Fibroblast of skin of left biceps (primary cell): Measurements from ENCODE around the gene CMIP.

Experiments used
- DNase-seq, 2 experiments: peaks; one replicate each; pipeline ENCODE4 v3.0.0-alpha.2; 2013; ENCODE audit warnings: low read depth in 2 of 2

Gene CMIP

DNA sequence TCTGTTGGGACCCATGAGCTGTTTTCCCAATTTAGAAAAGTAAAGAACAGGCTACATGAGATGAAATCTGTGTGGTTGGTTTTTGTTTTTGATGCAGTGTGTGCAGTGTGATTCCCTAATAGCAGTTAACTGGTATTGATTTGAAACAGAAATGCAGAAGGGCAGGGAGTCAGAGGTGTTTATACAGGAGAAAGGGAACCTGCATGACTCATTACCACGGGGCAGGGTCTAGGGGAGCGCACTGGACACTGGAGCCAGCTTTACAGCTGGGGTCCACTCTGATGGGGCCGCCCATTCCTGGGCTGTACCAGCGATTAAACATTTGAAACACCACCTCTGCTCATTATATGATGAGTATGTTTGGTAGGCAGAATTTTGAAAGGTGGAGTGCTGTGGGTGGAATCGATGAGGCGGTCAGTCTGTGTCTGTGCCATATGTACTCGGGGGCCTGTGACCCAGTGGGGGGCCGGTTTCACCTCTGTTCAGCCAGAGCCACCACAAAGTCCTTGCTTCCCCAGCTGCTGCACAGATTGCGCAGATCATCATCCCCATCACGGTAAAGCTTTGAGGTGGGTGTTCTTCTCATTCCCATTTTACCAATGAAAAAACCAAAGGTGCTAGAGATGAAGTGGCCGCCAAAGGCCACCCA is 142.5 kb downstream of the CMIP start:
- DNase-seq: no peak

DNA sequence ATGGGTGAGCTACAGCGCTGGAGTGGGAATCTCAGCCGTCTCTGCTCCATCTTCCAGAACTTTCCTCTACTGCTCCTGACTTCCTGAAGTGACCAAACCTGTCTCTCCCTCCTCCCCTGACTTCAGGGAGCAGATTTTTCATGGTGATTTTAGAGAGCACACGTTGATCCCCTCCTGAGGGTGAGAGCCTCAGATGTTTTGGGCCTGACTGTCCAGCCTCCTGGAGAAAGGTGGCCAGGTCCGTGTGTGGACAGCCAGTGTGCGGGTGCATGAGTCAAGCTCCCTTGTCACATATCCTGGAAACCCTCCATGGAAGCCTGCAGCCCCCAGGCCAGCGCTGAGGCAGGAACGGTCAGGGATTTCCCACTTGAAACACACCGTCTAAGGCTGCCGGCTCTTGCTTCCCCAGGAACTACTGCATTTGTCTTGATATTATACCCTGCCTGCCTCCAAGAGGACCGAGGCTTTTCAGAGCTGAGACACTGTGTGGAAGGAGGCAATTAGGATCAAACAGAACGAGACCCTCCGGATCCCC is 143.1 kb downstream of the CMIP start:
- DNase-seq: no peak

DNA sequence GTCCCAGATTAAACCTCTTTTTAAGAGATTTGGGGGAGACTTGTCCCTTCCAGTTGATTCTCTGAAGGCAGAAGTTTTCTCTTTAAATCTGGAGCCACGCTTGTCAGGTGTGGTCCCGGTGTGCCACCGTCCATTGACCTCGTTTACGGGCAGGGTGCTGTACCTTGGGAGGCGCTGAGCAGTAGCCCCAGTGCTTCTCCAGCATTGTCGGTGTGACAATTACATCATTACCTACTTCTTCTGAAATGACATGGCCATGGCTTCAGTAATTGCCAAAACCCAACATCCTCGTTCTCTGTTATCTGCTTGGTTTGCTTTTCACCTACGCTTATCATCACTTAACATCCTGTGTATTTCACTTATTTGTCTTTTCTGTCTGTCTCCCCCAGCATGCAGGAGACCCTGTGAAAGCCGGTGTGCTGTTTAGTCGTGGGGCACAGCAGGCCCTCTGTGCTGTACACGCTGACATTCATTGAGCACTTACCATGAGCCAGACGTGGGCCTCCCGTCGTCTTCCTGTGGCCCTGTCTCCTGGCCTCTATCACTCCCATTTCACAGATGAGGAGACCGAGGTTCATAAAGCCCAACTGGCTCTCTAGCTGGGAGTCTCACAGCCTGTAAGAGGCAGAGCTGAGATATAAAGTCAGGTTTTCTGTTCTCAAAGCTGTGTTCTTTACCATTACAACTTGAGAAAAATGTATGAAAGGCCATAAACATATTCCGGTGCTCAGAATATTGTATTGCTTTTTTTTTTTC is 143.9 kb downstream of the CMIP start:
- DNase-seq: no peak

DNA sequence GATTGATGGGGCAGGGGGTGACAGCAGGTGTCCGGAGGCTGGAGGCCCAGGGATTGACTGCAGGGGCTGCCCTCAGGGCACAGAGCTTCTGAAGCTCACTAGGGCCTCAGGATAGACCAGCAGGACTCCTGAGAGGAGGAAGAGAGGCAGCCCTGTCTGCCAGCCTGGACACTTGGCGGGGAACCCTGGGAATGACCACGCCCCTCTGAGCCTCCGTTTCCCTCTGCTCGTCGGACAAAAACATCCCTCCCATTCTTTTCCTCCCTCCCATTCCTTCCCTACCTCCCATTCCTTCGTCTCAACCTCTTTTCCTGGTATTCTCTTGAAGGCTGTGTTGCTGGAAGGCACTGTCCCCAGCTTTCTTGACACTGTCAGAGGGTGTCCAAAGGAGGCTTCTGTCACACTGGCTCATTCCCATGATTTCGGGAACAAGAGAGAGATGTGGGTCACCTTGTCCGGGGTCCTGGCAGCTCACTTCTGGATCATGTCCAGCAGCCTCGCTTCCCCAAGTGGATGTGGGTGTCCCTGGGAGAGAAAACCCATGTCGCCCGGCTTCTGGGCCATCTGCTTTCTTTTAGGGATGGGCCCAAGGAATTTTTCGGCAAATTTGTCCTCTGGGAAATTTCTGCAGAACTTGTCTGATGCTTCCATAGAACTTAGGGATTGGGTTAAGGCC is 145.5 kb downstream of the CMIP start:
- DNase-seq: no peak

DNA sequence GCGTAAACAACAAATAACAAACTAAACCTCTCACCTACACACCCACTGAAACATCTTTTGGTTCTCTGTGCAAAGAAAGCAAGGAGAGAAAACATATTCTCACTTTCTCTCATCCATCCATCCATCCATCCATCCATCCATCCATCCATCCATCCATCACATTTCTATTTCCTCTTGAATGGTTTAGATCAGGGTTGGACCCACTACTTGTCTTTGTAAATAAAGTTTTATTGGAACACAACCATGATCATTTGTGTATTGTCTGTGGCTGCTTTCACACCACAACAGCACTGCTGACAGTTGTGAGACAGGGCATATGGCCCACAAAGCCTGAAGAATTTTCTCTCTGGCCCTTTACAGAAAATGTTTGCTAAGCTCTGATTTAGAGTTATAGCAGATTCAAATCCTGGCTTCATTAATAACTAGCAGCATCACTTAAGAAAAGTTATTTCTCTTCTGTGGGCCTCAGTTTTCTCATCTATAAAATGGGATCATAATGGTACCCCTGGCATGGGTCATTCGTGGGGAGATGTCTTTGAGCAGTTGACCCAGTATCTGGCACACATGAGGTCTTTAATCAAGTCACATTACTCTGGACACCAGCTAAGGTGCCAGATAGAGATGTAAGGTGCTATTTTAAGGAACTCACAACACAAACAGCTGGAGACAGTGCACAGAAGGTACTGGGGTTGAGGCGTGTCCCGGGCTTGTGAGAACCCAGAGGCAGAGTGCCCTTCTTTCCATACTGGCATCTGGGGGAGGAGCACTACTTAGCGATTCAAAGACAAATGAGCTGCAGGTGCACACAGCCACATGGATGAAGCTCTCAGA is 146.3 kb downstream of the CMIP start:
- DNase-seq: no peak

DNA sequence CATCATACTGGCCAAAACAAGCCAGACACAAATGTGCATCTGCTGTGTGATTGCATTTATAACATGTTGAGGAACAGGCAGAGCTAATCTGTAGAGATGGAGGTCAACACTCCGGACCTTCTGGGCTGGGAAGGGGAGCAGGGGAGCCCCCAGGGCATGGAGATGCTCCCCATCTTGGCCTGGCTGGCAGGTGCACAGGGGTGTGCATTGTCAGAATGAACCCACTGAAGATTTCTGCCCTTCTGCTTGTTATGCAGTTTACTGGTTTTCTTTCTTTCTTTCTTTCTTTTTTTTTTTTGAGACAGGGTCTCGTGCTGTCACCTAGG is 146.9 kb downstream of the CMIP start:
- no peak for DNase-seq

DNA sequence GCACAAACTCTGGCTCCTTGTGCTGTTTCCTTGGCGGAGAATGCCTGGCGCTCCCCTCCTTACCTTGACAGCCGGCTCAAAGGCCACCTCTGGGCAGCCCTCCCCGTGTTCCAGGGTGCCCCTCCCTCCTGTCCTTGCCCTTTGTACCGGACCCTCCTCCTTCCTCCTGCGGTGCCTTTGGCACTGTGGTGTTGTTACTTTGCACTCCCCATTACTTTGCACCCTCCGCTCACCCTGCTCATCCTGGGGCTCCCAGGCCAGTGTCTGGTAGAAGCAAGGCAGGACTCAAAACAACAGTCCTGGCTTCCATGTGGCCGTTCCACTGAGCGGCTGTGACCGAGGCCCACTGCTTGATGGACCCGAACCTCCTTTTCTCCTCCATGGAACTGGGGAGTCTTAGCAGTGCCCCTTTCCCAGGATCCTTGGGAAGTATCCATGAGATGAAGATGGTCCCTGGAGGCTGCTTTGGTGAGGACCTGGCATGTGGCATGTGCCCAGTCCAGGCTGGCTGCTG is 147.8 kb downstream of the CMIP start:
- DNase-seq: no peak

DNA sequence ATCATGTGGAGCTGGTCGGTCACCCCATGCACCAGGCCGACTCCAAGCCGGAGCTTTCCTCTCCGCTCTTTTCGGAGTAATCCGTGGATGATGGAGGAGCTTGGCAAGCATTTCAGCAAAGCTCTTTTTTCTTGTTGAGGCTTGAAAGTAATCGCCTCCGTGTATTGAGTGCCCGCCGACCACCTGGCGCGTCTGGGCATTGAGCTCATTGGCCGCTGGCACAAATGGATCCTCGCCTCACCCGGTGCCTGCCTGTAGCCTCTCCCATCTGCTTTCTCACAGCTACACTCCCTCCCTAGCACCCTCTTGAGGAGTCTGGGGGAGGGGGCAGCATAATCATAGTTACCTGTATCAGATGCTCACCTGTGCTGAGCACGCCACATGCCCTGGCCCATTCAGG is 148.9 kb downstream of the CMIP start:
- DNase-seq: no peak

DNA sequence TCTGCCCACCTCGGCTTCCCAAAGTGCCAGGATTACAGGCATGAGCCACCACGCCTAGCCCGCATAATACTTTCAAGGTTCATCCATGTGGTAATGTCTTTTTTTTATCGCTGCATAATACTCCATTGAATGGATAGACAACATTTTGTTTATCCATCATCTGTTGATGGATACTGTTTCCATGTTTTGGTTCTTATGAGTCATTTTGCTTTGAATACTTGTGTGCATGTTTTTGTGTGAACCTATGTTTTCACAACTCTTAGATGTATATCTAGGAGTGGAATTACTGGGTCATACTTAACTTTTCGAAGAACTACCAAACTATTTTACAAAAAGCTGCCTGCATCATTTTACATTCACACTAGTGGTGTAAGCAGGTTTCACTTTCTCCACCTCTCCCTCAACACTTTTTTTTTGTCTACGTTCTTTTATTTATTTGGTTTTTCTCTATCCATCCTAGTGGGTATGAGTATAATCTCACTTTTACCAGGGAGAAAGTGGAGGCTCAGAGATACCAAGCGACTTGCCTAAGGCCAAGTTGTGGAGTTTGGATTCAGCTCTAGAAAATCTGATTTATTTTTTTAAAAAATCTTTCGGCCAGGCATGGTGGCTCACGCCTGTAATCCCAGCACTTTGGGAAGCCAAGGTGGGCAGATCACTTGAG is 151.2 kb downstream of the CMIP start:
- DNase-seq: no peak

DNA sequence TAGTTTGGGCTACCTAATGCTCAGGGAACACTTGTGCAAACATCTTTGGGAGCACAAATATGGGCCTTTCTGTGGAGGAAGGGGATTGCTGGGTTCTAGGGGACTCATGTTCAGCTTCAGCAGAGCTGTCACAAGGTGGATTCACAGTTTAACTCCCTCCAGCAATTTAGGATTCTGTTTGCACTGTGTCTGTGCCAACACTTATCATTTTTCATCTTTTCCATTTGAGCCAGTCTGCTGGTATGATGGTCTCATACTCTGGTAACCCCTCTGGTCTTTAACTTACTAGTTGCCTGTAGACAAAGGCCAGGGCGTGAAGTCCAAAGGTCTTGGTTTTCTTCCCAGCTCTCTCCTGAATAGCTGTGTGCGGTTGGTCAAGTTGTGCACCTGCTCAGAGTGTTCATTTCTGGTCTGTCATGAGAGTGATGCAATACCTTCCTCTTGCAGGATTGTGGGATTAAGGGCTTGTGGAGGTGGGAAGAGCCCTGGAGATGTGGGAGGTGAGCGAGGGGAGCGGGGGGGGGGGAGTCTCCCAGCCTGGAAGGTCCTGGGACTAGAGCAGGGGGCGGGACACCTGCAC is 152.6 kb downstream of the CMIP start:
- no peak for DNase-seq

DNA sequence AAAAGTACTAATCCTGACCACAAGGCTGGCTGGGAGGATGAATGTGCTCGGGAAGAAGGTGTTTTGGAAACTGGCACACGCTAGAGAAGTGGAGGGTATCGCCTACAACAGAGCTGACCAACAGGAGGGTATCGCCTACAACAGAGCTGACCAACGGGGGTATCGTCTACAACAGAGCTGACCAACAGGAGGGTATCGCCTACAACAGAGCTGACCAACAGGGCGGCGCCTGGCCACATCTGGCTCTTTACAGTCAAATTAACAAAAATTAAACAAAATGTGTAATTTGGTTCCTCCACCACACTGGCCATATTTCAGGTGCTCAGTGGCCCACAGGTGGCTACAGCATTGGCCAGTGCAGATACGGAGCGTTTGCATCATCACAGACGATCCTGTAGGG is 153.5 kb downstream of the CMIP start:
- DNase-seq: no peak

DNA sequence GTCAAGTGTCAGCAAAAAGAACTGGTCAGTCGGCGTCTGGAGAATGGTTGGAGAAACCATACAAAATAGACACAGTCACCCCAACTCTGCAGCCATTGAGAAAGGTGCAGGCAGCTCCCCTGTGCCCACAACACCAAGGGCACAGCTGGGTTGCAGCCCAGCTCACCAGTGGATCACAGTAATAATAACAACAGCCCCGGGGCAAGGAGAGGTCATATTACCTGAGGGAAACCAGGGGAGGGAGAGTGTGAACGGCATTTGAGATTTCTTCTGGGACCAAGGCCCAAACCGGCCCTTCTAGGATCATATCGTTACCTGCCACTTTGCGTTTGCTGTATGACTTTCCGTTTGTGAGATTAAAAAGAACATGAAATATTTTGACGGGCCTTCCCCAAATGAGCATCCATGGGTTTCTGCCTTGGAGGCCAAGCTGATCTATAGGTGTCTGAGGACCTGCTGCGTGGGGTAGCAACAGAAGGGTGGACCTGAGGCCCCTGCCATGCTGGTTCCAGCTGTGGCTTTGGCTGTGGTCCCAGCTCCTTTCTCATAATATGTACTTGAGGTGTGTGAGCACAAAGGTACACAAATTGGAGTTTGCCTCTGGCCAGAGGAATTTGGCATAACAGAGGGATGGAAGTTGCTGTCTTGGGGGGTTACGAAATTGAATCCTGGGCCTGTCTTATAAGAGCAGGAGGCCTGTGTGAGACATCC is 154.6 kb downstream of the CMIP start:
- no peak for DNase-seq

DNA sequence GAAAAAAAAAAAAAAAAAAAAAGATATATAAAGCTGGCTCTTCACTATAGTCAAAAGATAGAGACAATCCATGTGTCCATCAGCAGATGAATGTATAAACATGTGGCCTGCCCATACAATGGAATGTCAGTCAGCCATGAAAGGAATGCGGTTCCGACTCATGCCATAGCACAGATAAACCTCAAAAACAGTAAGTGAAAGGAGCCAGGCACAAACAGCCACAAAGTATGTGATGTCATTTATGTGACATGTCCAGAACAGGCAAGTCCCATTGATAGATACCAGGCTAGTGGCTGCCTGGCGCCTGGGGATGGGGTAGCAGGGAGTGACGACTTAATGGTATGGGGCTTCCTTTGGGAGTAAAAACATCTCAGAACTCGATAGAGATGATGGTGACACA is 155.7 kb downstream of the CMIP start:
- peak; percentile 47 to 49 for DNase-seq

DNA sequence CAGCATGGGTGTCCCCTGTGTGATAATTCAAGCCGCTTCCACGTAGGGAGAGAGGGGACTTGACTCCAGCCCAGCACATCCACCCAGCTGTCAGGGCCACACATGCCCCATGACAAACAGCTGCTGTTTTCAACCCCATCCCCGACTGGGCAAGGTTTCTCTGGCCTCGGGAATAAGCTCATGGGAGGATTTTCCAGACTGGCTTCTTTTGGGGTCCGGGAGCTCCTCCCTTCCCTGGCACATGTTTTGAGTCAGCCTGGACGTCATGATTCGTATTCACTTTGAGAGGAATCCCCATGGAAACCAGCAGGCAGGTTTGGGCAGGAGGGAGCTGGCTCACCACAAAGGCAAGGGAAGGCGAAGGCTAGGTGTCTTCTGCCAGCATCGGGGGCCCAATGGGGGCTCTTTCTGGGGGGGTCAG is 156.4 kb downstream of the CMIP start:
- no peak for DNase-seq

DNA sequence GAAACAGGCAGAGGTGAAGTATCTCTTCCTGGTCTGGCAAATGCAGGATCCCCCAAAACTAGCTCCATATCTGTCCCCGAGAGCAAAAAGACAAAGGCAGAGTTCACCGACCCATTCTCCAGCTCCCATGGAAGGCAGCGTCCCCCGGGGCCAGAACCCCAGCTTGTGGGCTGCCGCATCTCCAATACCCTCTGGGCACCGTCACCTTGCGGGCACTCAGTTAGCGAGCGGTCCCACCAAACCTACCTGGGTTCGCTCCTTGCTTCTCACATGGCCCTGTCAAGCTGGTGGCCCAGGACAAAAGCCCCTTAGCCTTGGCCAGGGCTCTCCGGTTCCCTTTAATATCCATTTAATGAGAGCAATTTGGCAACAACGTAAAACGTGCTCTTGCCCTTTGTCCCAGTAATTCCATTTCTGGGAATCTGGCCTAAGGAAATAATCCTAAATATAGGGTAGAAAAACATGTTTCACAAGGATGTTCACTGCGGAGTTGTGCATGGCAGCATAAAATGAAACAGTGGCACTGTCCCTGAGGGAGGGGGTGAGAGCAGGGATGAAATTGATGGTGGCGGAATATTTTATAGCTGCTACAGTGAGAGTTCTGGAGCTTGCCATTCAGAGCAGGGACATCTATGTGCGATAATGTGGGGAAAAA is 157.1 kb downstream of the CMIP start:
- no peak for DNase-seq

DNA sequence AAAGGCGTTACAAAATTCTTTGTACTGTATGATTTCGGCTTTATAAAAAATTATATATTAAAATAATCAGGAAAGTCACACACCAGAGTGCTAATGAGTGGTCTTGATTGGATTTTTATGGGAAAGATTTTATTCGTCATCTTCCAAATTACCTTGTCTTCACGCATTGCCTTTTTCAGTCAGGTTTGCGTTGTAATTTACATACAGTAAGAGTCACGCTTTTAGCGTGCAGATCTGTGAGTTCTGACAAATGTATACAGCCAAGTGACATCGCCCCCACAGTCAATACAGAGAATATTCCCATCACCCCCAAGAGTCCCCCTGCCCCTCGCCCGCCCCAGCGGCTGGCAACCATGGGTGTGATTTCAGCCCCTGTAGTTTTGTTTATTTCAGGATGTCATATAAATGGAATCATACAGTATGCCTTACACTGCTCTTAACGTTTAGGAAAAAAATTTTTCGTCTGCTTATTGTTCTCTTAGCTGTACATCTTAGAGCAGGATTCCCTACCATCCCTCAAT is 157.7 kb downstream of the CMIP start:
- DNase-seq: no peak

DNA sequence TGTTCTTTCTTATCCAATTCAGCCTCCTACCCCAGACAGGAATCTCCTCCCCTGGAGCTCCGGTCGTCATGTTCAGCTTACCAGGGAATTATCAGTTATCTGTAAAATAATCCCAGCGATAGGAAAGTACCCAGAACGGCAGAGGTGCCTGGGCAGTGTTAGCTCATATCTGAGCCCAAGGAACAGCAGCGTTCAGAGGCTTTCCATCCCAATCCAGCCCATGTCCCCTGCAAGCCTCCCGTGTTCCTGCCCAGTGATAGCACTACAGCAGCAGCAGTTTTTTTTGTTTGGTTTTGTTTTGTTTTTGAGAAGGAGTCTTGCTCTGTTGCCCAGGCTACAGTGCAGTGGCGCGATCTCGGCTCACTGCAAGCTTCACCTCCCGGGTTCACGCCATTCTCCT is 158.2 kb downstream of the CMIP start:
- DNase-seq: no peak

DNA sequence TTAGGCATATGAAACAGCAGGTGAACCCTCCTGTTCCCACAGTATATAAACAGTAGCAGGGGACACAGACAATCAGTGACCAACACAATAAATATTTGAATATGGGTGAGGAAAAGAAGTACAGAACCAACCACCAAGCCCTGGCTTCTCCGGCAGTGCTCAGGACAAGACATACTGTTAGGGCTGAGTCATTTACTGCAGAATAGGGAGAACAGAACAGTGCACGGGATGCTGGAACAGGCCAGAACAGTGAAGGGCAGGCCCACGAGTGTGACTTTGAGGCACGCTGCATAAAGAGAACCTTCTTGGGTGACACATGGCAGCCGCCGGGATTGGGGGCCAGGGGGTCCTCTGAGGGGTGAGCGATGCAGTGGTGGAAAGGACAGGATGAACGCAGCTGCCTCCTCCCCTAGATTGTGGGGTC is 160.4 kb downstream of the CMIP start:
- no peak for DNase-seq

DNA sequence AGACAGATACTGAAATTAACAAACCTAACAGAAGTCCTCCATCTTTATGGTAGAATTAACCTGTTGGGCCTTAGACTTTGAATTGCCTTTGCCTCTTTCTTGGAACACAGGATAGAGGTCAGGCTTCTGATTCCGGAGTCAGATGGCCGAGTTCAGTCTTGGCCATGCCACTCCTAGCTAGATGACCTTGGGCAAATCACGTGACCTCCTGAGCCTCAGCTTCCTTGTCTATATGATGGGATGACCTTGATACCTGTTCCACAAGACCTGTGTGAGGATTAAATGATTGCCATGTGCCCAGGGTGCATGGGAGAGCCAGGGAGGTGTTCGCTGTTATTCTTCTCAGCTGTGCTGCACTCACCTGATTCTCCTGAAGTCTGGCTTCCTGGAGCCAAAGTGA is 161.4 kb downstream of the CMIP start:
- DNase-seq: no peak
